HG02678 (cell line): Measurements from ENCODE around the gene DVL1.
"Not testable (repeated sequence)": the region's sequence is repeated elsewhere in the genome, so short reads cannot be mapped to it uniquely, and the experiment has no call there.

Experiments
- ATAC-seq: cut with Tn5 transposase; IDR thresholded peaks from one replicate; pipeline ENCODE4 v1.9.1; 2021; ENCODE audit warnings: mild to moderate bottlenecking, moderate library complexity; ENCODE audit not compliant: unreplicated experiment

The DVL1 gene

DNA sequence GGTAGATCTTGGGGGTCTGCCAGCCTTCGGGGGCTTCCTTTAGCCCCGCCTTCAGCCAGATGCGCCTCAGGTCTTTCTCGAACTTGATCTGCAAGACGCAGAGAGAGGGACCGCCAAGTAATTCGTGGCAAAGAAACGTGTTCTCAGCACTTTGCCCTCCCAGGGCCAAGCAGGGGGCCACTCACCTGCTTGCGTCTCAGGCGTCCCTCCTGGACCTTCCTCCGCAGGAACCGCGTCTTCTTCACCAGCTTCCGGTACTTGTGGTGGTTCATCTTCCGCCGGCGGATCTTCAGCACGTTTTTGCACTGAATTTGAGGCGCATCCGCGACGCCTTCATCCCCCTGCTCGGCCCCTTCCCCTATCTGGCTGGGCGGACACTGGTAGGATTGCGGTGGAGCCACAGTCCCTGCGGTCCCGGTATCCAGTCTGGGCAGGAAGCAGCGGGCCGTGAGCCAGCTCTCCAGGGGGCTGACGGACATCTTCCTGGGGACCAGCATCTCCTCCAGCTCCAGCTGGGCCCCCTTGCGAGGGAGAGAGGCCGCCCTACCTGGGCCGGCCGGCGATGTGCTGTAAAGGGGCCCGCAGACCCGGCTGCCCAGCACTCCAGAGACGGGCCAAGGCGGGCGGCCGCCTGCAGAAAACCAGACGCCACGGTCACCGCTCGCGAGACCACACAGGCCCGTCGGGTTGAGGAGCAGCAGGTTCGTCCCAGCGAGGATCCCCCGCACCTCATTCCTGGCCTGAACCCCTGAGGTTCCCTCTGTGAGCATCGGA is 24.8 kb upstream of the DVL1 start:
- no peak for ATAC-seq

DNA sequence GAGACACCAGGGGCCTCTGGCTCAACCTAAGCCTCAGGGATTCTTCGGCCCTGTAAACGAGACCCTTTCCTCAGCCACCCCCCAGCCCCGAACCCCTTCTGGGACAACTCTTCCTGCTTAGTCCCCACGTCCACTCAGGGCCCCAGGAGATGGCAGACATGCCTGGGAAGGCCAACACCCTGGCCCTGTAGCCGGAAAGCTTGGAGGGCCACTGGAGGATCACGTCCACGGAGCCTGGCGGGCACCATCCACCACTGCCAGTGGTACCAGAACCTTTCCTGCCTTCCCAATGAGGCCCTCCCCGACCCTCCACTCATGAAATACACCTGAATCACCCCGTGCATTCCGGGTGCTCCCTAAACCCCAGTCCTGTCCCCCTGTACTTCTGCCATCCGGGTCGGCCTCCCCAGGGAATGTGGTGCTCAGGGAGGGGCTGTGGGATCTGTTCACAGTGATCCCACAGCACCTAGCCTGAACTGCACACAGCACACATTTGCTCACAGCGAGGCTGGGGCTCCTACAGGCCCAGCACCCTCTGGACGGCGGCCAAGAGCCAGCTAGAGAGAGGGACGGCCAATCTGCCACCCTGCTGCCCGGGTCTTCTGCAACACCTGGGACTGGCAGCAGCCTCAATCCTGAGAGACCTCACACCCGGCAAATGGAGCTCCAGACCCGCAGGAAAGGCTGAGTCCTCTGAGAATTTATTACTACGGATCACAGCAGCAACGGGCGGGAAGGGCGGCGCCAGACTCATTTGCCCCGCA is 24.0 kb upstream of the DVL1 start:
- no peak for ATAC-seq

DNA sequence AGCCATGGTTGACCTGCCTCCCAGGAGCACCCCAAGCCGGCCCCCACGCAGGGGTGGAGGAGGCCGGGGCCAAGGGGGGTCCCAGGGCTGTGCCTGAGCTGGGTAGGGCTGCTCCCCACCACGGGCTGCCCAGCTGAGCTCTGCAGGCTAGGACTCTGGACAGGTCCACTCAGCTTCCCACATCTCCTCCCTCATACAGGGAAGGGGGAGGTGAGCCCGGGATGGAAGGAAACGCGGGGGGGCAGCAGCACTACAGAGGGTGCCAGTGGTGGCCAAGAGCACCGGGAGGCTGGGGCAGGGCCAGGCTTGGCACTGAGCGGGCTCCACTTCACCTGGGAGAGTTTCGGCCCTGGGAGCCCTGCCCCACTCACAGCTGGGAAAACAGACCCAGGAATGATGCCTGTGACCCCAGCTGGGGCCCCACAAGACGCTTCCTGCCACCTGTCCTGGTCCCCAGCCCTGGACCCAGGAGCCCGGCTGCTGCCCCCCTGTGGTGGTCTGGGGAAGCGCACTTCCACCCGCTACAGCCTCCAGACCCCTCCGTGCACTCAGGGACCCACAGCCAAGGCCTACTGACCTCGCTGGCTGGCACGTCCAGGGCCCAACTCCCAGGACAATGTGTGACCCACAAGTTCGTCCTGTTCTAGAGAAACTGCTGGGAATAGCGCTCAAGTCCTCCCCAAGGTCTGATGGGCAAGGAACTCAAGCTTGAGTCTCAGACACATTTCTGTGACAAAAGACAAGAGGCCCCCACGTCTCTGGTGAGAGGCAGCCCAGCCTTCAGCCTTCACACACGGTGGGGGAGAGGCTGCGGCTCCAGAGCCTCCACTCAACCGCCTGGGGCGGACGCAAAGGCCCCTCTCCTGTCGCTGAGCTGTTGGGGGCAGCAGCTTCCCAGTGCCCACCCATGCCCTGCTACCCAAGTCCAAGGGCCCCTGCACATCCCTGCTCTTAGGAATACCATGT is 22.8 kb upstream of the DVL1 start:
- ATAC-seq, result no peak

DNA sequence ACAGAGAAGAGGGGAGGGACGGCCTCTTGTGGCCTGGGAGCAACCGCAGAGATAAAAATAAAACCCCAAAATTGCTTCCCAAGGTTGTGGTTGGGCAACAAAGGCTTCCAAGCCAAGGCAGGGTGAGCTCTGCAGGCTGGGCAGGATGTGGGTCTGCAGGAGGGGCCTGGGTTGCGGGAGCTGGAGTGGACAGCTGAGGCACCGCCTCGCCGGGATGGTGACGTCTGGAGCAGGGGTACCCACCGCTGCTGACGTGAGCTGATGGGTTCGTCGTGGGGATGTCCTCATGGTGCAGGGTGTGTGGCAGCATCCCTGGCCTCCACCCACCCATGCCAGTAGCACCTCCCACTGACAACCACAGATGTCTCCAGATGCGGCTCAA is 22.1 kb upstream of the DVL1 start:
- ATAC-seq, result no peak

DNA sequence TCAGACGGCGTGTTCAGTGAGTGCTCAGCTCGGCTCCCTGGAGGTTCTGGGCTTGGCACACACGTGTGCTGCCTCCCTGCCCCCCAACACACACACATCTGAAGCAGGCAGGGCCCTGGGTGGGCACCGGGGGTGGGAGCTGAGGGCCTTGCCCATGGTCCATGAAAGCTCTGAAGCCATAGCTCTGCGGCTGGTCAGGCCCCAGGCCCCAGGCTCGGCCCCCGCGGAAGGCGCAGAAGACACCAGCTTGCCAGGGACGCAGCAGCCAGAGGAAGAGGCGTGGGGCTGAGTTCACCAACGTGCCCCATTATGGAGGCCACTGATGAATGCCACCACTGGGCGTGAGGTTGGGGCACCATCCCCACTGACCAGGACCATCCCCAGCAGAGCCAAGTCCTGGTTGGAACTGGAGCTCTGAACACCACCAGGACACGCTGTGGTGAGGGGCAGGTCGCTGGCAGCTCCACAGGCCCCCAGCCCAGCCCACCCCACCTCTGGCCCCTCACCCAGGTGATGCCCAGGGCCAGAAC is 21.6 kb upstream of the DVL1 start:
- ATAC-seq, result no peak

DNA sequence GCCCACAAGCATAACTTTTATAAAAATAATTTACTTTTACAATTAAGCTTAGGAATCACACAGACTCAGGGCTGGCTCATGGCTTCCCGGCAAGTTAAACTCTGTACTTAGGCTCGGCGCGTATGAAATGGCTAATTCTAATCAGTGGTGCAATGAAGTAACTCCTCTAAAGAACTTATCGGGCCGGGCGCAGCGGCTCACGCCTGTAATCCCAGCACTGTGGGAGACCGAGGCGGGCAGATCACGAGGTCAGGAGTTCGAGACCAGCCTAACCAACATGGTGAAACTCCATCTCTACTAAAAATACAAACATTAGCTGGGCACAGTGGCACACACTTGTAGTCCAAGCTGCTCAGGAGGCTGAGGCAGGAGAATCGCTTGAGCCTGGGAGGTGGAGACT is 20.9 kb upstream of the DVL1 start:
- ATAC-seq, result not testable (repeated sequence)

DNA sequence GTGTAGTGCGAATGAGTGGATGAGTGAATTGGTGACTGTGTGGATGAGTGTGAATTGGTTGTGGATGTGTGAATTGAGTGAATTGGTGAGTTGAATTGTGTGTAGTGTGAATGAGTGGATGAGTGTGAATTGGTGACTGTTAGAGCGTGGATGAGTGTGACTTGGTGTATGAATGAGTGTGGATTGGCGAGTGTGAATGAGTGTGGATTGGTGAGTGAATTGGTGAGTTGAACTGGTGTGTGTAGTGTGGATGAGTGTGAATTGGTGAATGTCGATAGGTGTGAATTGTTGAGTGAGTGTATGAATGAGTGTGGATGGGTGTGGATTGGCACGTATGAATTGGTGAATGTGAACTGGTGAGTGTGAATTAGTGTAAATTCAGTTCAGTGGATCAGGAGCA is 18.1 kb upstream of the DVL1 start:
- ATAC-seq, result no peak

DNA sequence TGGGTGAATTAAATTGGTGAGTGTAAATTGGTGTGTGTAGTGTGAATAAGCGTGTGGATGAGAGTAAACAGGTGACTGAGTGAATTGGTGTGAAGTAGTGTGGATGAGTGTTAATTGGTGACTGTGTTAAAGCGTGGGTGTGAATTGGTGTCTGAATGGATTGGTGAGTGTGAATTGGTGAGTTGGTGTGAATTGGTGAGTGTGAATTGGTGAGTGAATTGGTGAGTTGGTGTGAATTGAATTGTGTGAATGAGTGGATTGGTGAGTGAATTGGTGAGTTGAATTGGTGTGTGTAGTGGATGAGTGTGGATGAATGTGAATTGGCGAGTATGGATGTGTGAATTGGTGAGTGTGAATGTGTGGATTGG is 17.5 kb upstream of the DVL1 start:
- no peak for ATAC-seq

DNA sequence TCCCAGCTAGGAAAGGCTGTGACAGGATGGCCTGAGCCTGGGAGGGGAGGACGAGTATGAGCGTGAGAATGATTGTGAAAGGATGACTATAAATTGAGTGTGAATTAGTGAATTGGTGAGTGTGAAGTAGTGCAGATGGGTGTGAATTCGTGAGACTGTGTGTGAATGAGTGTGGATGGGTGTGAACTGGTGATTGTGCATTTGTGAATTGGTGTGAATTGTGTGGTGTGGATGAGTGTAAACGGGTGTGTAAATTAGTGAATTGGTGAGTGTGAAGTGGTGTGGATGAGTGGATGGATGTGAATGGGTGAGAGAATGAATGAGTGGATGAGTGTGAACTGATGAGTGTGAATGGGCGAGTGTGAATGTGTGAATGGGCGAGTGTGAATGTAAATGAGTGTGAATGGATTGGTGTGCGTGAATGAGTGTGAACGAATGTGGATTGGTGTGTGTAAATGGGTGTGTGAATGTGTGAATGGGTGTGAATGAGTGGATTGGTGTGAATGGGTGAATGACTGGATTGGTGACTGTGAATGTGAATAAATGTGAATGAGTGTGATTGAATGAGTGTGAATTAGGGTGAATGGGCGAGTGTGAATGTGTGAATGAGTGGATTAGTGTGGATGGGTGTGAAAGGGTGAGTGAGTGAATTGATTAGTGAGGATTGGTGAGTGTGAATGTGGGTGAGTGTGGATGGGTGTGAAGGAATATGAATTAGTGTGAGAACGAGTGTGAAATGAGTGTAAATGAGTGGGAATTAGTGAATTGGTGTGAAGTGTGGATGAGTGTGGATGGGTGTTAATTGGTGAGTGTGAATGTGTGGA is 16.9 kb upstream of the DVL1 start:
- no peak for ATAC-seq

DNA sequence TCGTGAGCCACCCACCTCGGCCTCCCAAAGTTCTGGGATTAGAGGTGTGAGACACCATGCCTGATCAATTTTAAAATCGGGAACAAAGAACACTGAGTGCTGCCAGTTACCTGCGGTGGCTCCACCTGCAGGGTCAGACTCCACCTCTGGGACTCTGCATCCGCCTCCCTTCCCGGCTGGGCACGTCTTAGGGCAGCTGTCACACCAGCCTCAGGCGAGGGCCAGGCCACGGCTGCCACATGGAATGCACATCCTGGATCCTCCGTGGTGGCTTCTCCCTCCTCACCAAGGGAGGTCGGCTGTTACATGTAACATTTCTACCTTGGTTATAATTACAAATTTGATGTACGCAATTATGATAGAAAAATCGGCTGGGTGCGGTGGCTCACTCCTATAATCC is 15.0 kb upstream of the DVL1 start:
- ATAC-seq, result no peak

DNA sequence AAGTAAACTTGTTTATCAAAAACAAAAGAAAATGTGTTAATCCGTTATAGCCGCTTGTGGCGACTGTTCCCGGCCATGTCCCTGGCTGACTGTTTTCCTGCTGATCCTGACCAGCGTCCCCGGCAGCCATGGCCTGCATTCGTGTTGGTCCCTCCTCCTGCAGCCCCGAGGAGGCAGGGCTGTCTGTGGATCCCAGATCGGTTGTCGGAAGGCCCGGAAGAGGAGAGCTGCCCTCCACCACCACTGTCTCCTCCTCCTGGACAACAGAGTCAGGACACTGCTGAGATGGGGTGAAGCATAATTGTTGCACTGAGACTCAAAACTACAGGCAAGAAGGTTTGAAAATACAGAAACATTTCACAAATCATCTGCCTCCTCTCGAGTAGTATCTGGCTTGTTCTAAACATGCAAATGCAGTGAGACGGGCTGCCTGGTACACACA is 12.8 kb upstream of the DVL1 start:
- no peak for ATAC-seq

DNA sequence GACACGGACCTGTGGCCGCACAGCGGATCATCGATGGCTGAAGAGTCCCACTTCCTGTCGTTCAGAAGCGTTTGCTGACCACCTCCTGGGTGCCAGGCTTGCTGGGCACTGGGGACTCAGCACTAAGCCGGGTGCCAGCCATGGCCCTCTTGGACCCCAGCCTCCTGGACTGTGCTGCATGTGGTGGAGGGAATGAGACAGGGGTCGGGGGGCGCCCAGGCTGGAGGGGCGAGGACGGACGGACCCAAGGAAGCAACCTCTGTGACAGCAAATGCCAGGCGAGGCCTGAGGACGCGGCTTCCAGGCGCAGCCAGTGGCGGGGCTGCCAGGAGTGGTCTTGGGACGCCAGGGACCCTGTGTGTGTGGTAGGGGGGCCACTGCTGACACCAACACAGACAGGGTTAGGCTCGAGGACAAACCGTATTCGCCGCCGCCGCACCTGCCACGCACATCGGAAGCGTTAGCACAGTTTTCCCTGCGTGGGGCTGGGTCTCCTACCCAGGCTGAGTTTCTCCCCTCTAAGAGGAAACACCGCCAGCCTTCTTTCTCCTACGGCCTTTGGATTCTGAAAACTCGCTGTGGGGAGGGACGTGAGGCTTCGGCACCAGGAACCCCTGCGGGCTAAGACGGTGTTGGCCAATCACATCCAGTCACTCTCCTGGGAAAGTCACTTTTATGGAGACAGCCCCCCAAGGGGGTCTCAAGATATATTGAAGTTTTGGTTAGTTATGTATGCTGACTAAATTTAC is 12.2 kb upstream of the DVL1 start:
- no peak for ATAC-seq

DNA sequence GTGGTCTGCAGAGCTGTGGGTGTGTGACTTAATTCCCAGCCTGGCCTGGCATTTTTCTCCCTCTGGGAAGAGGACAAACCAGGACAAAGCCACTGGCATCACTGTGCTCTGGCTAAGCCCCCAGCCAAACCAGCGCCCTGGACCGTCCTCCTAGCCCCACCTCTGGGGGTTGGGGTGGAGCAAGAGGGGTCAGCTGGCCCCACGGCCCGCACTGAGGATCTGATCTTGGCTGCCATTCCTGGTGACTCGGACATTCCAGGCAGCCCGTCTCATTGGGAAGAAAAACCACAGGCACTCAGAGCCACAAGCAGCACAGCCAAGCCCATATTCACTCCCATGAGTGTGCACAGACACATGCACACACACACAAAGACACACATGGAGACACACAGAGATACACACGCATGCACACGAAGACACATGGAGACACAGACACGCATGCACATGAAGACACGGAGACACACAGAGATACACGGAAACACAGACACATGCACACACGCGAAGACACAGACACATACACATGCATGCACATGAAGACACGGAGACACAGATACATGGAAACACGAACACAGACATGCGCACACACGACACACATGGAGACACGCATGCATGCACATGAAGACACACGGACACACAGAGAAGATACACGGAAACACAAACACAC is 11.4 kb upstream of the DVL1 start:
- no peak for ATAC-seq

DNA sequence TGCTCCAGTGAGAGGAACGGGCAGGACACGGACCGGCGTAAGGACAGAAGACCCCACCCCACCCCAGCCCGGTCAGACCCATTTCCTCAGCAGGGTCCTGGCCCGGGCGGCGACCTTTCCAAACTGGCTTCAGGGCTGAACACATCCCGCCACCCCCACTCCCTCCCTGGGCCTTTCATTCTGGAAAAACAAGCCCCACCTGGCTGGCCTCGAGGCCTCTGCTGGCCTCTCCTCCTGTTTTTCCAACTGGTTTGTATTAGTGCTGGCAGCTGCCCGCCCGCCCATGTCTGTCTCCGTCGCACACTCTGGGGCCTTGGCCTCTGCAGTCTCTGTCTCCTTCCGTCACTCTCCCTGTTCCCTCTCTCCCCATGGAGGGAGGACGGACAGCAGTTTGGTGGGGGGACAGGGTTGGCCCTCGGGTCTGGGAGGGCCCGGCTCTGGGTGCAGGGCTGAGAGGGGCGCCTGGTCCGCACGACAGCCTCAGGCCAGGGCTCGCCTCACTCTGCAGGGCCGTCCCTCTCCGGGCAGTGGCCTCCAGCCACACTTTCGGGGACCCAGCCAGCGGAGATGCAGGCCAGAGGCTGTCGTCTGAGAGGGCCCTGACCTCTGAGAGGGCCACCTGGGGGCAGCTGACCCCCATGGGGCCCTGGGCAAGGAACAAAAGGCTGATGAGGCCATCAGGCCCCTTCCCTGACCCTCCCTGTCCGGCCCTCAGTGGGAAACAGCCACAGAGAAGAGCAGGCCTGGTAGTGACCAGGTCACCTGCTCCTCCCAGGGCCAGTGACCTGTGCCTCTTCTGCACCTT is 10.6 kb upstream of the DVL1 start:
- no peak for ATAC-seq

DNA sequence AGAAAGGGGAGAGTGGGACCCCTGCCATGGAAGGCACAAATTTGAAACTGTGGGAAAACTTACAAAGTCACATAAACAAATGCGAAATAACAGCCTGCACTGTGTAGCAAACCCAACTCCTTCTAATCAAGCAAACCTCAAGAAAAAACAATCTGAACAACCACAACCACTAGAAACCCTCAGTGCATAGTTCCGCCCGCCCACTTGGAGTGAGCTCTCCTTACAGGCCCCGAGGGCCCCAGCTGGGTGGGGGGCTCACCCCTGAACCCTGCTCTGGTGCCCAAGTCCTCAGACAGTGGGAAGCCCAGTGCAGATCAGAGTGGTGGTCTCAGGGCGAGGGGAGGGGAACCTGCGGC is 10.1 kb upstream of the DVL1 start:
- ATAC-seq, result no peak

DNA sequence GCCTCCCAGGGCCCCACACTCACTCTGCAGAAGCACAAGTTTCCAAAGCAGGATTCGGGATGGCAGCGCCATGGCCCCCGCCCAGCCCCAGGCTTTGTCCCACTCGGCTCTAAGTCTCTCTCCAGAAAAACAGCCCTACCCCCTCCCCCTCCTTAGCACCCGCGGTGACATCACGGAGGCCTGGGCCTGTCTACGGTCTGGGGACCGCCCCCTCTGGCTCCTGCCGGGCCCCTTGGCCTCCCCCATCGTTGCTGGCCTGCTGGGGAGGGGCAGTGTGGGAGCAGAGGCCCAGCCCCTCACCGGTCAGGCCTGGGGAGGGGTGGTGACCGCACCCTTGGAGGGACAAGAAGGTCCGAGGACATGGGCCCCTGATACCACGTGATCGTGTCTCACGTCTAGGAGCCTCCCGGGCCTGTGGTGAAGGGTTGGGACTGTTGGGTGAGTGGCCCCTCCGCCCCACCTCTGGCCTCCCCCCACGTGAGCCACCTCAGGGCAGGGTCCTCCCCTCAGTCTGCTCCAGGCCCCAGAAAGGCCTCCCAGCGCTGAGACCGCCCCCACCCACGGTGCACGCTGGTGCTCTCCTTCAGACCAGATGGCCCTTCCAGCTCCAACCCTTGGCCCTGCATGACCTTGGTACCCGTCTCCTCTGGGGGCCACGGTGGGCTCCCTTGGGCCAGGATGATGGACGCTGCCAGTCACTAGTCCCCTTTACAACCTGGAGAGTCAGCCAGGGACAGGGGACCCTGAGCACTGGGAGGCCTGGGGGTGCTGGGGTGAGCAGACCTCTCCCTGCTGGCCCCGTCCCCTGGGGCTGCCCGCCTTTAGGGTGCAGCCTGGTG is 9.4 kb upstream of the DVL1 start, which contains the start of gene MXRA8:
Gene MXRA8 (minus strand): TSS at position 123 of the 839 bp plus-strand sequence. CDS start 51 bp downstream, at position 72.
- no peak for ATAC-seq

DNA sequence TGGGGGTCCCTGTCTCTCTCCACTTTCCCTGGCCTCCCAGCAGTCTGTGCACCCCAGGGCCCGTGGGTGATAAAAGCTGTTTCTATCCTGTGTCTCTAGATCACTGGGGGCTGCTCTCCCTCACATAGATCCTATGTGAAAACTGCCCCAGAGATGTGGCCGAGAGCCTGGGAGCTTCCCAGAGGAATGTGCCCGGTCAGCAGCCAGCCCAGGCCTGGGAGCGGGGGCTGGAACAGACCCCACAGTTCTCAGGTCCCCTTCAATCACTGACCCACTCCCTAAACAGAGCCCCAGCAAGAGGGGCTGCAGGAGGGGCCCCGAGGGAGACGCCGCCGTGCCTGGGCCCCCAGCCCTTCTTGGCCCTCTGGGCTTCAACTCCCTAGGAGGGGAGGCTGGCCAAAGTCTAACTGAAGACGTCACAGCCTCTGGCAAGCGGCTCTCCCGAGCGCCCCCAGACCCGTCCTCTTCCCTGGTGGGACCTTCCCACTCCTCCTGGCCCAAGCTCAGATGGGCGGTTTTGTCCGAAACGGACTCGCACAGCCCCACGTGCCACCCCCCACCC is 8.7 kb upstream of the DVL1 start:
- ATAC-seq, result no peak
